OCI-M2 (cell line): ENCODE results near the gene SLC9A2.

Experiments
- DNase-seq: peaks from one replicate; lab custom pipeline; 2025; ENCODE audit not compliant: unreplicated experiment; lab: John Stamatoyannopoulos, UW

SLC9A2 gene

GRCh38 chr2:102619414-102620319 lies at the start of gene SLC9A2:
TSS of gene SLC9A2 (plus strand) at chr2:102619553. CDS start at chr2:102619849, 296 bp downstream.
- DNase-seq: no peak

- no peak for DNase-seq
These were observed 43.5 kb upstream of the SLC9A2 start for GRCh38 chr2:102575888-102576287.

GRCh38 chr2:102578376-102578775 lies 41.0 kb upstream of the SLC9A2 start:
- no peak for DNase-seq

GRCh38 chr2:102581911-102582310 lies 37.4 kb upstream of the SLC9A2 start:
- no peak for DNase-seq

DNA sequence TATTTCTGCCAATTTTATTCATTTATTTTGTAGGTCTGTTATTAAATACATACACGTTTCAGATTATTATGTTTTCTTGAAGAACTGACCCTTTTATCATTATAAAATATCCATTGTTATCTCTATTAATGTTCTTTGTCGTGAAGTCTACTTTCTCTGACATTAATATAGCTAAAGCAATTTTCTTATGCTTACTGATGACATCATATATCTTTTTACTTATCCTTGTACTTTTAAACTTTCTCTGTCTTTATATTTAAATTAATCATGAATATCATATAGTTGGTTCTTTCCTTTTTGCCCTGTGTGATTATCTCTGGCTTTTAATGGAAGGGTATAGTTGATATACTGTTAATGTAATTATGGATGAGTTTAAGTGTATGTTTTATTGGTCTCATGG lies 36.5 kb upstream of the SLC9A2 start:
- no peak for DNase-seq

GRCh38 chr2:102585847-102586404 lies 33.4 kb upstream of the SLC9A2 start:
- DNase-seq: no peak

- no peak for DNase-seq
These were observed 31.0 kb upstream of the SLC9A2 start for GRCh38 chr2:102588213-102588939.

GRCh38 chr2:102589444-102589843 lies 29.9 kb upstream of the SLC9A2 start:
- DNase-seq: no peak

- DNase-seq: no peak
These were observed 27.8 kb upstream of the SLC9A2 start for GRCh38 chr2:102591491-102592045.

GRCh38 chr2:102592601-102593000 lies 26.8 kb upstream of the SLC9A2 start:
- no peak for DNase-seq

- DNase-seq: no peak
These were observed 25.8 kb upstream of the SLC9A2 start for GRCh38 chr2:102593516-102593915.

DNA sequence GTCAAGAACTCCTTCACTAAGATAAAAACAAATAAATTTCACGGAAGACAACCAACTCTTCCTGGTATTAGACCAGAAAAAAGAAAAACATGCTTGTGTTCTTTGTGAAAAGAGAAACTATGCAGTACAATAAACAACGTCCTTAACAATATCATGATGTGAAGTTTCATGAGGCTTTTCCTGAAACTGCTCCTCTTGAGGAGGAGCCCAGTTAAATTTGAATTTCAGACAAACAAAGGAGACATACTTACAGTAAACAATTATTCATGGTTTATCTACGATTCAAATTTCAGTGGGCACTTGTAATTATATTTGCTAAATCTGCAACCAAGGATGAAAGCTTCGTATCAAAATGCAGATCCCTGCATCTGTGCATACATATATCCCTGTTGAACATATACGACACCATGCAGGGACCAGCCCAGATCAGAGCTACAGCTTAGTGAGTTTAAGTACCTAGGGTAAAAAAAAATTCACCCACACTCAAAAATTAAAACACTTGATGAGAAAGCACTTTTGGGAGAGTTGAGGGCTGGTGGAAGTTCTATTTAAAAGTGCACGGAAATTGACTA lies 24.8 kb upstream of the SLC9A2 start:
- no peak for DNase-seq

DNA sequence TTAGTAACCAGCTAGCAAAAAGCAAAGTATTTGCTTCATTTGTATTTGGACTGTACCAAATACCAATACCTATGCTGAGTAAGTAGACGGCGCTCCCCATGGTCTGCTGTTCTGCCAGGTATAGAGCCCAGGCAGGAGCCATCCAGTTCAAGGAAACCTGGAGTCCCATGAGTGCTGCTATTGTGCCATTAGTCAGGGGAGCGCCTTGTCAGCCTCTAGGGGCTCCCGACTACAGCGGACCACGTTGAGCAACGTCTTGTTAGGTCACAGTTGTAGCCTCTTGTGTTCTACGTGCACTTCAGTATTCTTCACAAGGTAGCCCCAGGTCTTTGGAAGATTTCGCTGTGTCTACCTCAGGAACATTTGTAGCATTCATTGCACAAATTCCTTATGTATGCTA lies 21.6 kb upstream of the SLC9A2 start:
- no peak for DNase-seq

GRCh38 chr2:102599486-102599885 lies 19.9 kb upstream of the SLC9A2 start:
- no peak for DNase-seq

DNA sequence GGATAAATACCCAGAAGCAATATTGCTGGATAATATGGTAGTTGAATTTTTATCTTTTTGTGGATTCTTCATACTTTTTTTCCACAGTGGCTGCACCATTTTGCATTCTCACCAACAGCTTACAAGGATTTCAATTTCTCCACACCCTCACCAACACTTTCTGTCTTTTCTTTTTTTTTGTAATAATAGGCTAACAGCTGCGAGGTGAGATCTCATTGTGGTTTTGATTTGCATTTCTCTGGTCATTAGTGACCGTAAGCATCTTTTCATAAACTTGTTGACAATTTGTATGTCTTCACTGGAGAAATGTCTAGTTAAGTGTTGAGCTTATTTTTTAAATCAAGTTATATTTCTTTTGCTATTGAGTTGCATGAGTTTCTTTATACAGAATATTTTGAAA lies 17.6 kb upstream of the SLC9A2 start:
- no peak for DNase-seq

- DNase-seq: no peak
These were observed 15.4 kb upstream of the SLC9A2 start for GRCh38 chr2:102603904-102604303.

- no peak for DNase-seq
These were observed 14.6 kb upstream of the SLC9A2 start for GRCh38 chr2:102604769-102605168.

GRCh38 chr2:102606353-102606752 lies 13.0 kb upstream of the SLC9A2 start:
- DNase-seq: no peak

DNA sequence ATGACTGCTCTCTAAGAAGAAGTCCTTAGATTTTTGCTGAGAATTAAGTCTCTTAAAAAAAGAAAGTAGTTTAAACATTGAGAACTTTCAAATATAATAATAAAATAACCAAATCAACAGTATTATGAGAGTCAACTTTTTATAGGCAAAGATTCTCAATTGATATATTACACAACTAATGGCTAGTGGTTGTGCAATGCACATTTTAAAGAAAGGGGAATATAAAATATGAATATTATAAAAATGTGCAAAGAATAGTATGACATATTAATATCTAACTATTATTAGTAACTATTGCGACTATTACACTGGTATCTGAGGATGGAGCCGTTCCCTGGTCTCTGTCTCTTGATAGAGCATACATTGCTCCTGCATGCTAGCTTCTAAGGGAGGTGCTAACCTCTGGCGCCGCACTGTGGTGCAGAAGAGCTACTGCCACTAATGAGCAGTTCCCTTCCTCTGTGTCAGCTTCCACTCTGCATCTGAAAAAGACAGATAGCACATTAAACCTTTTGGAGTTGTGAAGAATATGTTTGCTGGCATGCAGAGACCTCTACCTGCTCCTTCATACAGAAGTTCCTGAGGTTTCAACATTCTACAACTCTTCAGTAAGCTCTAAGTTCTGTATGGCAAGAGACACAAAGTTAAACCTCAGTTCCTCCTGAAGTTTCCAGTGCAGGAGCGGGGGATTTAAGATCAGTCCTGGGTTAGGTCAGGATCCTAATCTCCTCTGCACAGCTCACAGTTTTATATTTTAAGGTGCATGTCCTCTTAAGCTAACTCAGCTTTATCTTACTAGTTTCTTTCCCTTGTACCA lies 3.5 kb upstream of the SLC9A2 start:
- no peak for DNase-seq
